Measurements from ENCODE around the gene CHI3L1.

DNA sequence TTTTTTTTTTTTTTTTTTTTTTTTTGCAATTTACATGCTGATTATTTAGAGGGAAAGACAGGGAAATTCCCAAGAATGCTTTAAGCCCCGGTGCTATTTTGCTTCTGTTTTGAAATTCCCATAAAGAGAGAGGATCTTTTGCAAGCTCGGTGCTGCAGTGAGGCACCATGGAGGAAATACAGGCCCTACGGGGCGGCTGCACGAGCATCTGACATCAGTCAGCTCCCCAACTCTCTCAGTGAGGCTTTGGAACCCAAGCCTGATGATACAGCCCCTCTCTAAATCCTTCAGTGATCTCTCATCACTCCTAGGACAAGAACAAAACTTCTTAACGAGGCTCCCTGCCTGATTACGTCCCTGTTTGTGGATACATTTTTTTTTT, 791 bp upstream of the CHI3L1 start:
- TF ChIP-seq POLR2A (IDR thresholded peaks at IDR 0.05): no peak
- no peak for TF ChIP-seq CTCF (IDR thresholded peaks at IDR 0.05)
